GM12878 (cell line): Measurements from ENCODE around the gene RNF148. TPM values are rescaled to one million over a fixed set of nuclear protein-coding genes. Genes with fewer than 3 reads are reported as not detected.
A peak's percentile ranks its signal among the peaks of the same experiment; 100 is the strongest.

Source experiments
- ATAC-seq: fragments of 200-7000 bp; cut with Tn5 transposase; 3 replicates; pipeline ENCODE4 v1.9.1; 2020; ENCODE audit warnings: mild to moderate bottlenecking, moderate library complexity
- BruUV-seq: library from RNA; stranded (reverse); fragments of 400-500 nt; replicated peaks from 2 replicates; lab custom pipeline; 2021; lab: Mats Ljungman, UMichigan
- CTCF ChIA-PET: fragments of 300-600 bp; sonication (Branson Sonifier 250); formaldehyde crosslinking; extraction: SDS; loops from one replicate; lab custom pipeline; 2021; ENCODE audit warnings: inconsistent platforms; lab: Yijun Ruan, JAX
- POLR2A ChIA-PET: fragments of 350-600 bp; formaldehyde crosslinking; extraction: SDS; loops from one replicate; lab custom pipeline; 2021; ENCODE audit warnings: inconsistent platforms; lab: Charles Lee
- RAD21 ChIA-PET: fragments of 300-600 bp; sonication (Branson Sonifier 250); formaldehyde crosslinking; loops from one replicate; lab custom pipeline; 2023; ENCODE audit warnings: antibody characterized with exemption; ENCODE audit not compliant: unreplicated experiment; lab: Charles Lee
- SMC1A ChIA-PET: fragments of 300-600 bp; sonication (Branson Sonifier 250); formaldehyde crosslinking; loops from one replicate; lab custom pipeline; 2023; ENCODE audit not compliant: unreplicated experiment, uncharacterized antibody; lab: Charles Lee
- DNase-seq: peaks from one replicate; pipeline ENCODE4 v3.0.0-alpha.2; 2011; ENCODE audit warnings: low read depth, low spot score
- FAIRE-seq: peaks from 3 replicates; lab custom pipeline; 2011; peaks lifted over from hg19 to GRCh38; lab: Jason Lieb, UNC
- H2AFZ ChIP-seq: 2 replicates; pipeline ENCODE4 v1.6.0; 2011; ENCODE audit warnings: low read depth, low read length, control low read depth; ENCODE audit not compliant: control insufficient read depth
- H3K27ac ChIP-seq: 2 replicates; pipeline ENCODE4 v1.5.1; 2011; ENCODE audit warnings: control low read depth; ENCODE audit not compliant: control insufficient read depth, insufficient read depth
- H3K27me3 ChIP-seq, 2 experiments: replicated peaks in 1 of 2; 2 replicates each; pipeline versions ENCODE4 v1.6.0 to v1.6.1; 2011; ENCODE audit warnings: low read length in 1 of 2; ENCODE audit not compliant: control insufficient read depth in 2 of 2, insufficient read depth in 2 of 2
- H3K36me3 ChIP-seq, 2 experiments: 2 replicates each; pipeline ENCODE4 v1.5.1; 2011; ENCODE audit warnings: low read length in 1 of 2; ENCODE audit not compliant: control insufficient read depth in 2 of 2, insufficient read depth in 2 of 2
- H3K4me1 ChIP-seq: 2 replicates; pipeline ENCODE4 v1.6.1; 2011; ENCODE audit warnings: mild to moderate bottlenecking, low read length, moderate library complexity, mixed read lengths; ENCODE audit not compliant: control insufficient read depth, insufficient read depth
- H3K4me2 ChIP-seq: 2 replicates; pipeline ENCODE4 v1.6.0; 2011; ENCODE audit warnings: control low read depth; ENCODE audit not compliant: control insufficient read depth, insufficient read depth
- H3K4me3 ChIP-seq: fragments of 200-600 bp; sonication (generic); 2 replicates; pipeline ENCODE4 v1.5.1; 2016
- H3K79me2 ChIP-seq: 2 replicates; pipeline ENCODE4 v1.6.0; 2011; ENCODE audit warnings: low read length; ENCODE audit not compliant: control insufficient read depth, insufficient read depth
- H3K9ac ChIP-seq: 2 replicates; pipeline ENCODE4 v1.8.0; 2011; ENCODE audit warnings: low read length, control low read depth, mixed read lengths; ENCODE audit not compliant: control insufficient read depth, insufficient read depth
- H3K9me3 ChIP-seq: replicated peaks from 3 replicates; pipeline ENCODE4 v1.5.1; 2011; ENCODE audit warnings: mild to moderate bottlenecking, low read length; ENCODE audit not compliant: control insufficient read depth, insufficient read depth
- H4K20me1 ChIP-seq: 2 replicates; pipeline ENCODE4 v1.6.0; 2011; ENCODE audit not compliant: control insufficient read depth, insufficient read depth
- CHD1 ChIP-seq: IDR thresholded peaks from 2 replicates; pipeline ENCODE4 v1.6.1; 2012; ENCODE audit warnings: low read depth, low read length, improper control_type of control experiment
- EP300 ChIP-seq, 2 experiments: fragments of 150-350 bp in 1 of 2; IDR thresholded peaks; 2 replicates each; pipeline ENCODE4 v1.6.1; 2011 to 2012; ENCODE audit warnings: low read depth in 2 of 2, low read length in 2 of 2, borderline replicate concordance in 1 of 2, improper control_type of control experiment in 1 of 2, inconsistent platforms in 1 of 2; ENCODE audit not compliant: control insufficient read depth in 1 of 2
- ETV6 ChIP-seq, 2 experiments: fragments of 450-650 bp in 1 of 2; IDR thresholded peaks in 1 of 2; conservative IDR thresholded peaks in 1 of 2; 2 replicates each; pipeline ENCODE4 v1.6.1; 2014; ENCODE audit warnings: antibody characterized with exemption in 1 of 2, borderline replicate concordance in 1 of 2, low read depth in 1 of 2, mild to moderate bottlenecking in 1 of 2, moderate library complexity in 1 of 2
- IKZF2 ChIP-seq, 2 experiments: fragments of 450-650 bp; IDR thresholded peaks; 2 replicates each; pipeline ENCODE4 v1.6.1; 2017; ENCODE audit warnings: mild to moderate bottlenecking in 2 of 2, moderate library complexity in 2 of 2
- MTA2 ChIP-seq: fragments of 450-650 bp; IDR thresholded peaks from 2 replicates; pipeline ENCODE4 v1.6.1; 2016; ENCODE audit warnings: low read depth, mild to moderate bottlenecking, moderate library complexity
- NBN ChIP-seq: fragments of 450-650 bp; IDR thresholded peaks from 2 replicates; pipeline ENCODE4 v1.6.1; 2016
- NFYB ChIP-seq: IDR thresholded peaks from 2 replicates; pipeline ENCODE4 v1.6.1; 2011; ENCODE audit warnings: low read depth, mild to moderate bottlenecking, low read length, improper control_type of control experiment, moderate library complexity; ENCODE audit not compliant: insufficient read depth
- NR2C1 ChIP-seq: fragments of 450-650 bp; IDR thresholded peaks from 2 replicates; pipeline ENCODE4 v1.6.1; 2017; ENCODE audit warnings: antibody characterized with exemption, mild to moderate bottlenecking, moderate library complexity
- PAX5 ChIP-seq: IDR thresholded peaks from 2 replicates; pipeline ENCODE4 v1.6.1; 2011; ENCODE audit warnings: low read depth, low read length, borderline replicate concordance
- POLR2A ChIP-seq: IDR thresholded peaks from 2 replicates; pipeline ENCODE4 v1.6.1; 2011; ENCODE audit warnings: low read depth, mild to moderate bottlenecking, low read length
- SIX5 ChIP-seq: IDR thresholded peaks from 2 replicates; pipeline ENCODE4 v1.6.1; 2011; ENCODE audit warnings: mild to moderate bottlenecking, low read depth, low read length, moderate library complexity; ENCODE audit not compliant: severe bottlenecking
- SUPT20H ChIP-seq: IDR thresholded peaks from 2 replicates; pipeline ENCODE4 v1.6.1; 2011; ENCODE audit warnings: low read depth, mild to moderate bottlenecking, low read length, moderate library complexity, borderline replicate concordance; ENCODE audit not compliant: control insufficient read depth
- ZNF384 ChIP-seq: IDR thresholded peaks from 2 replicates; pipeline ENCODE4 v1.6.1; 2012; ENCODE audit warnings: low read depth, mild to moderate bottlenecking, low read length, improper control_type of control experiment, borderline replicate concordance
- ZNF622 ChIP-seq: fragments of 450-650 bp; IDR thresholded peaks from 2 replicates; pipeline ENCODE4 v1.6.1; 2017; ENCODE audit warnings: mild to moderate bottlenecking, inconsistent platforms
- ZZZ3 ChIP-seq: IDR thresholded peaks from 2 replicates; pipeline ENCODE4 v1.6.1; 2011; ENCODE audit warnings: low read depth; ENCODE audit not compliant: control insufficient read depth, insufficient read length
- WGBS: methylation state at CpG from one replicate; pipeline ENCODE4 v1.1.6; 2016; ENCODE audit warnings: low lambda C conversion rate; ENCODE audit not compliant: insufficient replicate concordance, insufficient coverage; ENCODE audit errors: missing lambda C conversion rate; 5-methylcytosine and 5-hydroxymethylcytosine counted together
- in situ Hi-C: fragments of 300-500 bp; cut with MboI; formaldehyde crosslinking; loops from 9 replicates; pipeline ENCODE4 v1.14.3; 2018; ENCODE audit warnings: mixed read lengths
- intact Hi-C: fragments of 100-400 bp; cut with micrococcal nuclease; formaldehyde crosslinking; loops from one replicate; pipeline ENCODE4 v1.14.2; 2022; ENCODE audit not compliant: unreplicated experiment
- polyA plus RNA-seq, 11 experiments: library from polyadenylated mRNA; depleted of rRNA in 4 of 11; unstranded in 6 of 11; stranded (reverse) in 5 of 11; fragments of >200 nt; fragmentation: Nextera tagmentation in 4 of 11; fragmentation: Illumina TruSeq in 1 of 11; extraction: Ambion mirVana in 4 of 11; extraction: Trizol in 1 of 11; gene quantifications; 1 replicate in 1 of 11; 2 replicates in 10 of 11; pipeline versions ENCODE4 v1.2.1 to v1.2.3, GENCODE V29; 2011 to 2016; ENCODE audit warnings: inconsistent platforms in 2 of 11, missing spikeins in 2 of 11, low read depth in 1 of 11
- total RNA-seq, 4 experiments: library from RNA; depleted of rRNA in 3 of 4; stranded (reverse); fragments of >200 nt in 3 of 4; fragmentation: Illumina TruSeq in 1 of 4; extraction: Trizol in 1 of 4; gene quantifications; 2 replicates each; pipeline versions ENCODE4 v1.2.1 to v1.2.3, GENCODE V29; 2013 to 2021
- TF ChIP-seq, protein P1 (sequence below): IDR thresholded peaks from 2 replicates; pipeline ENCODE4 v1.6.1; 2011; ENCODE audit warnings: borderline replicate concordance, low read depth, mild to moderate bottlenecking, moderate library complexity, mixed read lengths, low read length; ENCODE audit not compliant: insufficient read depth; ENCODE audit errors: extremely low read length
- TF ChIP-seq, protein P2 (sequence below): fragments of 450-650 bp; IDR thresholded peaks from 2 replicates; pipeline ENCODE4 v1.6.1; 2017; ENCODE audit warnings: low read depth, mild to moderate bottlenecking, moderate library complexity

The RNF148 gene
- total and polyA plus RNA-seq, 10 of the 15 experiments (the other 5 are each of a cell fraction or from before 2014, with no cell fraction given): 0.06 to 0.22 (median 0.17) TPM; not detected in 7

DNA sequence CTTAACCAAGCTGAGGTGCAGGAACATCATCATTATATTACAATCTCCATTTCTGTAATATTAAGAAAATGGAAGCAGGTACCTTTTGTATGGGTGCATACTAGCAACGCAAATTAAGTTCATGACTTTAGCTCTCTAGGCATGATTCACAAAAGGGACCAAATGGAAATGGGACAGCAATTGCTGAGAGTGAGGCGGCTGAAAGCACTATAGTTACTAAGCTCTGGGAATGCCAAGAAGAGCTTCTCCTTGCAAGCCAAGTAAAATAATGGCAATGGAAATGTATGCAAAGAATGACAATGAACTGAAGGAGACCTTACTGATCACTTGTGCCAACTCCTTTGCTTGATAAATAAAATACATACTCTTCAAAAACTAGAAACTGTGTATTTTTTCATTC lies 36.2 kb upstream of the RNF148 start (continued):
- TF ChIP-seq ETV6 (conservative IDR thresholded peaks at IDR 0.05 in 1 of 2, IDR thresholded peaks at IDR 0.05 in 1 of 2; ENCODE audit: borderline replicate concordance in 1 of 2, low read depth in 1 of 2): no peak
- TF ChIP-seq ZZZ3: no peak
- TF ChIP-seq POLR2A: no peak
- no peak for TF ChIP-seq SIX5
- no peak for TF ChIP-seq ZNF622
- TF ChIP-seq NBN: no peak
- TF ChIP-seq, protein P1, sequence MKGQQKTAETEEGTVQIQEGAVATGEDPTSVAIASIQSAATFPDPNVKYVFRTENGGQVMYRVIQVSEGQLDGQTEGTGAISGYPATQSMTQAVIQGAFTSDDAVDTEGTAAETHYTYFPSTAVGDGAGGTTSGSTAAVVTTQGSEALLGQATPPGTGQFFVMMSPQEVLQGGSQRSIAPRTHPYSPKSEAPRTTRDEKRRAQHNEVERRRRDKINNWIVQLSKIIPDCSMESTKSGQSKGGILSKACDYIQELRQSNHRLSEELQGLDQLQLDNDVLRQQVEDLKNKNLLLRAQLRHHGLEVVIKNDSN: no peak
- no peak for TF ChIP-seq CHD1
- no peak for TF ChIP-seq ZNF384
- no peak for TF ChIP-seq SUPT20H
- no peak for TF ChIP-seq PAX5
- TF ChIP-seq NFYB: no peak

DNA sequence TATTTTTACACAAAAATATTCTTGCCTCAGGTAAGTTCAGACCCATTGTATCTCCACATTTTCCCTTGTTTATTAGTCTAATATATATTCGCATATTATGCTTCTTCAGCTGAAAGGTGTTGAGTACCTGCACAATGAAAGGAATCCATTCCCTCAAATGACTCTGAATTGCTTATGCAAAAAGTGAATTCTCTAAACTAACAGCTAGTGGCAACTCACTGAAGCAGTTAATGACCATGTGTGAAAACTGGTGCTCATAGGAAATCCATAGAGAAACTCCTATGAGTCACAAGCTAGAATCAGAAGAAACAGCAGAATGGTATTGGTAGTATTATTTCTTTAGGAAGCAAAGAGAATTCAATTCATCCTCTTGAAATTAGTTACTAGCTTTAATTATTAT lies 33.5 kb upstream of the RNF148 start:
- Histone ChIP-seq H3K4me2 (no peak overlapping the region), H3K4me3 (no peak overlapping the region), H3K79me2 (no peaks in the 10 kb centered on the region), H3K9me3 (no peaks in the 10 kb centered on the region), H4K20me1 (no peaks in the 10 kb centered on the region), H3K27ac (no peak overlapping the region), H3K4me1 (no peaks in the 10 kb centered on the region), H3K9ac (no peak overlapping the region), H2AFZ (no peak overlapping the region), H3K36me3 (no peaks in the 10 kb centered on the region), H3K27me3 (no peaks in the 10 kb centered on the region)
- POLR2A ChIA-PET: interaction anchor here (0.9 to 1.8 kb wide), 5 partner anchors 9 to 98 kb away, joined by 3 to 6 read pairs (median 4); no protein-coding TSS in a partner anchor
- no peak for FAIRE-seq
- RAD21 ChIA-PET: interaction anchor here (0.7 to 1.9 kb wide), 13 partner anchors 9 to 631 kb away, joined by 3 to 12 read pairs (median 4); no protein-coding TSS in a partner anchor
- WGBS: 90% methylated on average over 1 of the region's 1 CpG
- CTCF ChIA-PET: interaction anchor here (0.9 to 3.6 kb wide), 8 partner anchors 9 to 203 kb away, joined by 3 to 21 read pairs (median 4); no protein-coding TSS in a partner anchor
- no peak for DNase-seq
- intact Hi-C loops (no loop called here), in situ Hi-C loops (no loop called here)
- SMC1A ChIA-PET: interaction anchor here (0.7 to 8.5 kb wide), 25 partner anchors 10 to 418 kb away, joined by 3 to 85 read pairs (median 4); no protein-coding TSS in a partner anchor
- no TSS peak for BruUV-seq
- peak; percentile 83 for ATAC-seq
- TF ChIP-seq MTA2 (peak; percentile 43; the same call in 1 of the 2 replicates), NR2C1 (no peak), EP300 (IDR thresholded peaks at IDR 0.05; ENCODE audit: borderline replicate concordance in 1 of 2, control insufficient read depth in 1 of 2, low read depth in 2 of 2, low read length in 2 of 2) (0 out of 4 replicates have a peak, but pooled peaks of 1 of the 2 experiments have one; percentile 5), IKZF2 (IDR thresholded peaks at IDR 0.05) (peak in 1 of 2 experiments; percentile 12; a peak in 1 of 4 replicates)
- TF ChIP-seq, protein P2, sequence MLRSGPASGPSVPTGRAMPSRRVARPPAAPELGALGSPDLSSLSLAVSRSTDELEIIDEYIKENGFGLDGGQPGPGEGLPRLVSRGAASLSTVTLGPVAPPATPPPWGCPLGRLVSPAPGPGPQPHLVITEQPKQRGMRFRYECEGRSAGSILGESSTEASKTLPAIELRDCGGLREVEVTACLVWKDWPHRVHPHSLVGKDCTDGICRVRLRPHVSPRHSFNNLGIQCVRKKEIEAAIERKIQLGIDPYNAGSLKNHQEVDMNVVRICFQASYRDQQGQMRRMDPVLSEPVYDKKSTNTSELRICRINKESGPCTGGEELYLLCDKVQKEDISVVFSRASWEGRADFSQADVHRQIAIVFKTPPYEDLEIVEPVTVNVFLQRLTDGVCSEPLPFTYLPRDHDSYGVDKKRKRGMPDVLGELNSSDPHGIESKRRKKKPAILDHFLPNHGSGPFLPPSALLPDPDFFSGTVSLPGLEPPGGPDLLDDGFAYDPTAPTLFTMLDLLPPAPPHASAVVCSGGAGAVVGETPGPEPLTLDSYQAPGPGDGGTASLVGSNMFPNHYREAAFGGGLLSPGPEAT: 0 out of 2 replicates have a peak, but pooled peaks have one; percentile 9
